ENCODE data around the gene CMYA5. TPM values are rescaled to one million over a fixed set of nuclear protein-coding genes. Genes with fewer than 3 reads are reported as not detected.

Gene CMYA5
- total and polyA plus RNA-seq, 2 of the 4 experiments (the other 2 are of a cell fraction), result 0.39 to 0.90 TPM

DNA sequence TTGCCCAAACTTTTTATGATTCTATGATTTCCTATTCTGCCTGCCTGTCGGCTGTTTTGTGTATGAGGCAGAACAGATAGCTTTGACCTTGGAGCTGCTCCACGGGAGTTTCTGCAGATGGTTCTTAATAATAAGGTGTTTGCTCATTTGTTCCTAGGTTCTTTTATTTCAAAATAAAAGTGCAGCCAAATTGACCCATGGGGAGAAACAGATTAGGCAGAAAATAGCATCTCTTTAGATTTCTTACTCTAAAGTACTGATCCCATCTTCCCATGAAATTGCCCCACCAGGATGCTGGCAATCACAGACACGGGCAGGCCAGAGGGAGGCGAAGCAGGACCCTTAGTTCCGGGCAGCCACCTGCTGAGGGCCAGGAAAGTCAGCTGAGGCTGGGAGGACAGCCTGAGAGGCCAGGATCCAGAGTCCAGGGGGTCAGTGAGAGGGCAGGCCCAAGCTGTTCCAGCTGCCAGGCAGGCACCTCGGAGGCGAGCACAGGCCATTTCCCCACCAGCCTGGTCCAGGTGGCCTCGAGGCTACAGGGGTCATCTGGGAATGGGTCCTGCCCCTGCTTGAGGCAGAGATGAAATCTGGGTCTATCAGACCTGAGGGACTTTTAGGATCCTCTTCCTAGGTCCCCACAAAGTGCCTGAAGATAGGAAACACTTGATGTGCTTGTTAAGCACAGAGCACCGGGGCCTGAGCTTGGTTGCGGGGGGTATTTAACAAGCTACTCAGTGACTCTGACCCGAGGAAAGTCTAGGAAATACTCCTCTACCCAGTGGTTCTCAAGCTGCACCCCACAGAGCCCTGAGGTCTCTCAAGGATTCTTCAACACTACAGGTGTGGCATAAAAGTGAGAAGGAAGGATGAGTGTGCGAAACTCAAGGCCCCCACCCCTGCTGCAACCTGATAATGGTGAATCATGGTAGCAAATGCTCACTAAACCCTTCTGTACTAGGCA is 145.4 kb downstream of the CMYA5 start:
- no peaks in the 10 kb centered on the region for H4K20me1 ChIP-seq (ENCODE audit: insufficient read depth, low read length)
- TF ChIP-seq CHD1 (IDR thresholded peaks at IDR 0.05; ENCODE audit: low read depth, low read length) (no peak), MXI1 (IDR thresholded peaks at IDR 0.05; ENCODE audit: borderline replicate concordance, low read depth, low read length) (no peak), RCOR1 (IDR thresholded peaks at IDR 0.05; ENCODE audit: insufficient replicate concordance, low read length) (no peak), RAD21 (IDR thresholded peaks at IDR 0.05; ENCODE audit: low read length) (no peak), MAFK (IDR thresholded peaks at IDR 0.05; ENCODE audit: low read depth, low read length) (no peak), BHLHE40 (IDR thresholded peaks at IDR 0.05; ENCODE audit: low read depth, low read length) (no peak), POLR2A (IDR thresholded peaks at IDR 0.05; ENCODE audit: low read depth, low read length) (no peak), FOS (IDR thresholded peaks at IDR 0.05; ENCODE audit: low read depth, low read length) (no peak), CEBPB (IDR thresholded peaks at IDR 0.05; ENCODE audit: low read depth, low read length) (no peak)
- TF ChIP-seq, protein P1, sequence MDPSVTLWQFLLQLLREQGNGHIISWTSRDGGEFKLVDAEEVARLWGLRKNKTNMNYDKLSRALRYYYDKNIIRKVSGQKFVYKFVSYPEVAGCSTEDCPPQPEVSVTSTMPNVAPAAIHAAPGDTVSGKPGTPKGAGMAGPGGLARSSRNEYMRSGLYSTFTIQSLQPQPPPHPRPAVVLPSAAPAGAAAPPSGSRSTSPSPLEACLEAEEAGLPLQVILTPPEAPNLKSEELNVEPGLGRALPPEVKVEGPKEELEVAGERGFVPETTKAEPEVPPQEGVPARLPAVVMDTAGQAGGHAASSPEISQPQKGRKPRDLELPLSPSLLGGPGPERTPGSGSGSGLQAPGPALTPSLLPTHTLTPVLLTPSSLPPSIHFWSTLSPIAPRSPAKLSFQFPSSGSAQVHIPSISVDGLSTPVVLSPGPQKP (IDR thresholded peaks at IDR 0.05; ENCODE audit: borderline replicate concordance, low read depth, low read length), result no peak
- TF ChIP-seq, protein P2, sequence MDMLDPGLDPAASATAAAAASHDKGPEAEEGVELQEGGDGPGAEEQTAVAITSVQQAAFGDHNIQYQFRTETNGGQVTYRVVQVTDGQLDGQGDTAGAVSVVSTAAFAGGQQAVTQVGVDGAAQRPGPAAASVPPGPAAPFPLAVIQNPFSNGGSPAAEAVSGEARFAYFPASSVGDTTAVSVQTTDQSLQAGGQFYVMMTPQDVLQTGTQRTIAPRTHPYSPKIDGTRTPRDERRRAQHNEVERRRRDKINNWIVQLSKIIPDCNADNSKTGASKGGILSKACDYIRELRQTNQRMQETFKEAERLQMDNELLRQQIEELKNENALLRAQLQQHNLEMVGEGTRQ (IDR thresholded peaks at IDR 0.05; ENCODE audit: low read depth, low read length), result no peak
- TF ChIP-seq, protein P3, sequence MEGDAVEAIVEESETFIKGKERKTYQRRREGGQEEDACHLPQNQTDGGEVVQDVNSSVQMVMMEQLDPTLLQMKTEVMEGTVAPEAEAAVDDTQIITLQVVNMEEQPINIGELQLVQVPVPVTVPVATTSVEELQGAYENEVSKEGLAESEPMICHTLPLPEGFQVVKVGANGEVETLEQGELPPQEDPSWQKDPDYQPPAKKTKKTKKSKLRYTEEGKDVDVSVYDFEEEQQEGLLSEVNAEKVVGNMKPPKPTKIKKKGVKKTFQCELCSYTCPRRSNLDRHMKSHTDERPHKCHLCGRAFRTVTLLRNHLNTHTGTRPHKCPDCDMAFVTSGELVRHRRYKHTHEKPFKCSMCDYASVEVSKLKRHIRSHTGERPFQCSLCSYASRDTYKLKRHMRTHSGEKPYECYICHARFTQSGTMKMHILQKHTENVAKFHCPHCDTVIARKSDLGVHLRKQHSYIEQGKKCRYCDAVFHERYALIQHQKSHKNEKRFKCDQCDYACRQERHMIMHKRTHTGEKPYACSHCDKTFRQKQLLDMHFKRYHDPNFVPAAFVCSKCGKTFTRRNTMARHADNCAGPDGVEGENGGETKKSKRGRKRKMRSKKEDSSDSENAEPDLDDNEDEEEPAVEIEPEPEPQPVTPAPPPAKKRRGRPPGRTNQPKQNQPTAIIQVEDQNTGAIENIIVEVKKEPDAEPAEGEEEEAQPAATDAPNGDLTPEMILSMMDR (conservative IDR thresholded peaks at IDR 0.05; ENCODE audit: low read depth, low read length), result no peak
- H3K18ac ChIP-seq (ENCODE audit: low read depth, low read length), result no peak overlapping the region
- H3K36me3 ChIP-seq (ENCODE audit: control insufficient read depth, insufficient read depth, low read length), result no peaks in the 10 kb centered on the region
- H2BK120ac ChIP-seq (ENCODE audit: low read depth, low read length), result no peak overlapping the region
- H2AK5ac ChIP-seq (ENCODE audit: low read depth, low read length), result no peak overlapping the region
- no peak overlapping the region for H3K4me2 ChIP-seq (ENCODE audit: low read depth, low read length)
- H4K5ac ChIP-seq (ENCODE audit: low read depth, low read length), result no peak overlapping the region
- no peak overlapping the region for H3K23ac ChIP-seq (ENCODE audit: low read depth, low read length)
- BruUV-seq (replicated peaks), result no TSS peak
- H2BK5ac ChIP-seq (ENCODE audit: low read depth, low read length, poor library complexity, severe bottlenecking), result no peak overlapping the region
- H3K4me1 ChIP-seq (ENCODE audit: control insufficient read depth, insufficient read depth, low read length), result no peaks in the 10 kb centered on the region
- no peak overlapping the region for H2AK9ac ChIP-seq (replicated peaks; ENCODE audit: low read depth, low read length, poor library complexity)
- H3K27me3 ChIP-seq (ENCODE audit: control insufficient read depth, insufficient read depth, low read length), result peaks cover 7% of the 10 kb centered on the region; the same call in 1 of the 2 replicates
- in situ Hi-C loops (cut with MboI; ENCODE audit: low sequenced_read_pairs) (no loop called here), intact Hi-C loops (cut with micrococcal nuclease) (no loop called here), dilution Hi-C loops (cut with HindIII; ENCODE audit: low sequenced_read_pairs, unreplicated experiment) (no loop called here)
- H3K4ac ChIP-seq (ENCODE audit: low read depth, low read length), result no peak overlapping the region
- no peak overlapping the region for H2BK20ac ChIP-seq (ENCODE audit: low read depth, low read length)
- ChIA-PET POLR2A (ENCODE audit: unreplicated experiment) (no interaction called here), CTCF (no interaction called here)
- H2BK15ac ChIP-seq (ENCODE audit: low read depth, low read length), result no peak overlapping the region
- no peak for DNase-seq
- no peak overlapping the region for H3K4me3 ChIP-seq (ENCODE audit: insufficient read depth, low read depth, low read length)
- no peak for ATAC-seq (ENCODE audit: low read depth)
- no peaks in the 10 kb centered on the region for H3K79me1 ChIP-seq (ENCODE audit: low read depth in 1 of 2, low read length in 2 of 2)
- H3K14ac ChIP-seq (replicated peaks; ENCODE audit: low read depth, low read length), result no peak overlapping the region
- no peaks in the 10 kb centered on the region for H3K9me3 ChIP-seq (ENCODE audit: control insufficient read depth, insufficient read depth, low read length)
- H3K9me1 ChIP-seq (ENCODE audit: insufficient read depth, low read length), result 0 out of 2 replicates have a peak, but pooled peaks cover 2% of the 10 kb centered on the region
- H3K9ac ChIP-seq (ENCODE audit: low read depth, low read length), result no peak overlapping the region
- no peak overlapping the region for H2AFZ ChIP-seq (replicated peaks; ENCODE audit: low read length, poor library complexity)
- no peak overlapping the region for H4K8ac ChIP-seq (ENCODE audit: low read depth in 2 of 2, low read length in 2 of 2)
- no peak overlapping the region for H3K27ac ChIP-seq (ENCODE audit: insufficient read depth, low read length)
- WGBS, 2 experiments (ENCODE audit: extremely low coverage in 2 of 2, insufficient read length in 1 of 2), result 46% methylated on average over 3 of the region's 12 CpGs; no CpG with 5 or more reads in 1 of the 2 experiments
- H4K91ac ChIP-seq (ENCODE audit: insufficient read depth, low read depth, low read length), result no peak overlapping the region
- H3K56ac ChIP-seq (ENCODE audit: extremely low read depth, insufficient read depth, low read length), result no peak overlapping the region
